Measurements from ENCODE around the gene ESYT1.

ESYT1 gene

GRCh38 chr12:56189918-56190694 lies 62.0 kb downstream of the ESYT1 start:
- DNase-seq: peak; percentile 62

- no peak for DNase-seq
Observed at GRCh38 chr12:56190695-56191155, 62.7 kb downstream of the ESYT1 start.

- DNase-seq: no peak
Observed at GRCh38 chr12:56192582-56192981, 64.5 kb downstream of the ESYT1 start.

- DNase-seq: peak; percentile 75
Observed at GRCh38 chr12:56193025-56193578, 65.0 kb downstream of the ESYT1 start.

Measured in activated gamma-delta T cell treated with Interleukin-2 at 50 U/mL for 16 hours (primary cell).